Stomach (tissue), 9 donors: ENCODE data around the gene C1orf50. TPM values are rescaled to one million over a fixed set of nuclear protein-coding genes. Genes with fewer than 3 reads are reported as not detected.

Source experiments
- DNase-seq, 2 donors: peaks; one replicate each; pipeline versions ENCODE4 v3.0.0 to v3.0.0-alpha.2; 2013 to 2019
- H3K27ac ChIP-seq, 5 donors: fragments of 200-600 bp in 4 of 5; sonication (generic) in 4 of 5; one replicate each; pipeline ENCODE4 v1.5.1; 2013 to 2019; ENCODE audit warnings: mild to moderate bottlenecking in 1 of 5, moderate library complexity in 1 of 5
- H3K27me3 ChIP-seq, 3 donors: fragments of 200-600 bp; sonication (generic); one replicate each; pipeline ENCODE4 v1.5.1; 2017 to 2019; ENCODE audit warnings: mixed run types in 1 of 3
- H3K36me3 ChIP-seq, 4 donors: fragments of 200-600 bp; sonication (generic); 1 replicate in 3 of 4; 2 replicates in 1 of 4; pipeline ENCODE4 v1.5.1; 2016 to 2019
- H3K4me1 ChIP-seq, 4 donors: fragments of 200-600 bp; sonication (generic); one replicate each; pipeline ENCODE4 v1.5.1; 2016 to 2019
- H3K4me3 ChIP-seq, 4 donors: fragments of 200-600 bp; sonication (generic) in 3 of 4; one replicate each; pipeline ENCODE4 v1.5.1; 2016 to 2019; ENCODE audit warnings: mild to moderate bottlenecking in 1 of 4
- H3K9me3 ChIP-seq, 4 donors: fragments of 200-600 bp; sonication (generic); one replicate each; pipeline ENCODE4 v1.5.1; 2016 to 2019
- EP300 ChIP-seq: sonication (generic); formaldehyde crosslinking; IDR thresholded peaks from one replicate; pipeline ENCODE4 v1.6.1; 2017; ENCODE audit warnings: antibody characterized with exemption
- POLR2A ChIP-seq, 4 donors: fragments of 450-650 bp; IDR thresholded peaks; one replicate each; pipeline ENCODE4 v1.6.1; 2016; ENCODE audit warnings: antibody characterized with exemption in 4 of 4, control low read depth in 2 of 4, mild to moderate bottlenecking in 1 of 4, moderate library complexity in 1 of 4
- POLR2AphosphoS5 ChIP-seq, 3 donors: sonication (generic); formaldehyde crosslinking; IDR thresholded peaks; one replicate each; pipeline ENCODE4 v1.6.1; 2016; ENCODE audit warnings: antibody characterized with exemption in 3 of 3
- WGBS, 5 donors: extraction: QIAGEN DNeasy Blood & Tissue Kit in 3 of 5; methylation state at CpG; one replicate each; pipeline versions ENCODE4 v1.1.5 to v1.1.7; 2013 to 2018; 5-methylcytosine and 5-hydroxymethylcytosine counted together
- intact Hi-C: fragments of 100-400 bp; cut with DNase I; formaldehyde crosslinking; loops from one replicate; pipeline ENCODE4 v1.15.1; 2023; ENCODE audit warnings: low total_unique reads
- polyA plus RNA-seq, 3 donors: library from polyadenylated mRNA; stranded (reverse); fragments of 200-250 nt; gene quantifications; one replicate each; pipeline ENCODE4 v1.2.3, GENCODE V29; 2013
- total RNA-seq, 5 donors: library from RNA; depleted of rRNA; stranded (reverse); fragments of >200 nt; gene quantifications; one replicate each; pipeline versions ENCODE4 v1.1.0 to v1.2.3, GENCODE V29; 2014 to 2016
- TF ChIP-seq, protein P1 (sequence below), 7 experiments: fragments of 450-650 bp in 4 of 7; fragments of 200-600 bp in 3 of 7; sonication (generic) in 3 of 7; IDR thresholded peaks; one replicate each; pipeline ENCODE4 v1.5.1; 2016 to 2019; ENCODE audit warnings: antibody characterized with exemption in 7 of 7, control low read depth in 2 of 7, mild to moderate bottlenecking in 1 of 7
- donor health status: healthy with polysubstance abuse.
- donor health status: Bipolar disorder and iron deficiency.
- donor health status: healthy.

C1orf50 gene
- total and polyA plus RNA-seq, 8 donors: 0.89 to 6.7 (median 5.0) TPM; not detected in 2

DNA sequence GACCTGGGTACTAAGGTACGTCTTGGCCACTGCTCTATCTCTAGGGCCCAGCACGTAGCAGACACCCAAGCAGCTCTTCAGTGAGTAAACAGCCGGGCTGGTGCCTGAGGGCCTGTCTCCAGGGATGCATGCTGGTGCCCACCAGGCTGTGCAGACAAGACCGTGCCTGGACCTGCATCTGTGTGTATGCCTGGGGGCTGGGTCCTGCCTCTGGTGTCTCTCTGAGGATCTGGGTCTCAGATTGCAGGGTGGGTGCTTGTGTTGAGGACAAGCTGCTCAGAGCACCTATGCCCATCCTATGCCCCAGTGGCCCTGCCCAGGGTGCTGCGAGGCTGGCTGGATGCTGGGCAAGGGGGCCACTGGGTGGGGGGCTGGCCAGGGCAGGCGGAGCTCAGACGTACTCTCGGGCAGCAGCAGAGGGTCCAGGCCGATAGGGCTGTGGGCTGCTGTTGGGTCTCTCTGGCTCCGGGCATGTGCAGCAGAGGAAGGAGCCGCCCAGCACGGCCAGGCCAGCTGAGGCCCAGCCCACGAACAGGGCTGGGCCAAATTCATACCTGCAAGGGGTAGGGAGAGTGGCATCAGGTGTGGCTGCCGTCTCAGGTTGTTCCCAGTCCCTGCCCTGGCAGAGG is 31.5 kb upstream of the C1orf50 start:
- no peaks in the 10 kb centered on the region for H3K9me3 ChIP-seq
- no peaks in the 10 kb centered on the region for H3K27me3 ChIP-seq
- peaks cover 0 to 15% (median 0%) of the 10 kb centered on the region in 4 donors for H3K4me1 ChIP-seq
- no peak for DNase-seq
- H3K4me3 ChIP-seq: no peak overlapping the region
- H3K27ac ChIP-seq: no peak overlapping the region
- H3K36me3 ChIP-seq: no peaks in the 10 kb centered on the region
- intact Hi-C loops: no loop called here
- TF ChIP-seq EP300 (no peak), POLR2AphosphoS5 (IDR thresholded peaks at IDR 0.05) (no peak), POLR2A (IDR thresholded peaks at IDR 0.05) (no peak)
- TF ChIP-seq, protein P1, sequence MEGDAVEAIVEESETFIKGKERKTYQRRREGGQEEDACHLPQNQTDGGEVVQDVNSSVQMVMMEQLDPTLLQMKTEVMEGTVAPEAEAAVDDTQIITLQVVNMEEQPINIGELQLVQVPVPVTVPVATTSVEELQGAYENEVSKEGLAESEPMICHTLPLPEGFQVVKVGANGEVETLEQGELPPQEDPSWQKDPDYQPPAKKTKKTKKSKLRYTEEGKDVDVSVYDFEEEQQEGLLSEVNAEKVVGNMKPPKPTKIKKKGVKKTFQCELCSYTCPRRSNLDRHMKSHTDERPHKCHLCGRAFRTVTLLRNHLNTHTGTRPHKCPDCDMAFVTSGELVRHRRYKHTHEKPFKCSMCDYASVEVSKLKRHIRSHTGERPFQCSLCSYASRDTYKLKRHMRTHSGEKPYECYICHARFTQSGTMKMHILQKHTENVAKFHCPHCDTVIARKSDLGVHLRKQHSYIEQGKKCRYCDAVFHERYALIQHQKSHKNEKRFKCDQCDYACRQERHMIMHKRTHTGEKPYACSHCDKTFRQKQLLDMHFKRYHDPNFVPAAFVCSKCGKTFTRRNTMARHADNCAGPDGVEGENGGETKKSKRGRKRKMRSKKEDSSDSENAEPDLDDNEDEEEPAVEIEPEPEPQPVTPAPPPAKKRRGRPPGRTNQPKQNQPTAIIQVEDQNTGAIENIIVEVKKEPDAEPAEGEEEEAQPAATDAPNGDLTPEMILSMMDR (IDR thresholded peaks at IDR 0.05): no peak
- WGBS, 5 donors: 68 to 83% (median 73%) methylated on average over 3 to 14 of the region's 14 CpGs

DNA sequence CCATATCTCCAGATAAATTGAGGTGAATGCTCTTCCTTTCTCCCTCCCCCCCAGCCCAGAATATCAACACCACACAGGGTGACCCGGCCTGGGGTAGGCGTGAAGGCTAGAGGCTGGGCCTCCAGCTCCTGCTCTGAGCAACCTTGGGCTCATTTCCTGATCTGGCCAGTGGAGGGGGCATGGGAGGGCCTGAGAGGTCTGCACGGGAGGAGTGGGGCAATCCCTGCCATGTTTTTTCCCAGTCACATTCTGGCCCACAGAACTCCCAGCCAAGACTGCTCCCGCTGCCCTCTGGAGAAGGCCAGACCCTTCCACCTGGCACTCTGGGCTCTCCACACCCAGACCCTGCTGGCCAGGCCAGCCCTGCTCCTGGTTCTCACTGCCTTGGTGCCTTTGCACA is 30.9 kb upstream of the C1orf50 start:
- TF ChIP-seq POLR2AphosphoS5 (IDR thresholded peaks at IDR 0.05) (no peak), EP300 (no peak), POLR2A (IDR thresholded peaks at IDR 0.05) (no peak)
- TF ChIP-seq, protein P1 (IDR thresholded peaks at IDR 0.05): no peak
- Histone ChIP-seq H3K4me3 (no peak overlapping the region), H3K36me3 (no peaks in the 10 kb centered on the region), H3K4me1 (peaks cover 0 to 15% (median 0%) of the 10 kb centered on the region in 4 donors), H3K27ac (no peak overlapping the region), H3K27me3 (no peaks in the 10 kb centered on the region), H3K9me3 (no peaks in the 10 kb centered on the region)
- DNase-seq: peak in 1 of 2 donors; percentile 31
- WGBS, 5 donors: 59 to 72% (median 66%) methylated on average over 4 of the region's 4 CpGs
- intact Hi-C loops: no loop called here

DNA sequence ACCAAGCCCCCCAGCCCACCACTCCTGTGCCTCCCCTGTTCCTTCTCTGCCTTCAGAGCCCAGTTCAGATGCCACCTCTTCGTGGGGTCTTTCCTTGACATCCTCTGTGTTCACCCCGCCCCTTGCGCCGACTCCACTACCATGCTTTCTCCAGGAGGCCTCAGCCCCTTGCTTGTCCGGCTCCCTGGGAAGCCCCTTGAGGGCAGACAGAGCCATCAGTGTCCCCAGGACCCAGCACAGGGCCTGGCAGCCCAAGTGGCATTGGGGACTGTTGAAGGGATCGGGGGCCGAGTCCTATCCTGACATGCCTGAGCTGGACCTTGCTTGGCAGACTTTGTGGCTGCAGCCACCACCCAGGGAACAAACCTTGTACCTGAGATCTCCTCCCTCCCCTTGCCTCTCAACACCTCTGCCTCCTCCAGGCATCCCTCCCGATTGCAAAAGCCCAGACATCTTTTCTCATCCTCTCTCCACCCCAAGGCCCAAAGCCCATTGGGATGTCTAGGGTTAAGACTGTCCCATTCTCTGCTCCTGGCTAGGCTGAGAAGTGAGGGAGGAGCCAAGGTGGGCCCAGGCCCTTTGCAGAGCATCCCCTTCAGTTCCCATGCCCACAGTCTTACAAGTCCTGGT is 30.4 kb upstream of the C1orf50 start:
- Histone ChIP-seq H3K4me3 (no peak overlapping the region), H3K27ac (no peak overlapping the region), H3K9me3 (no peaks in the 10 kb centered on the region), H3K27me3 (no peaks in the 10 kb centered on the region), H3K4me1 (peaks cover 0 to 15% (median 0%) of the 10 kb centered on the region in 4 donors), H3K36me3 (no peaks in the 10 kb centered on the region)
- WGBS, 5 donors: 84 to 97% (median 90%) methylated on average over 8 of the region's 8 CpGs
- no peak for DNase-seq
- TF ChIP-seq POLR2AphosphoS5 (IDR thresholded peaks at IDR 0.05) (no peak), EP300 (no peak), POLR2A (IDR thresholded peaks at IDR 0.05) (no peak)
- TF ChIP-seq, protein P1 (IDR thresholded peaks at IDR 0.05): no peak
- intact Hi-C loops: no loop called here

DNA sequence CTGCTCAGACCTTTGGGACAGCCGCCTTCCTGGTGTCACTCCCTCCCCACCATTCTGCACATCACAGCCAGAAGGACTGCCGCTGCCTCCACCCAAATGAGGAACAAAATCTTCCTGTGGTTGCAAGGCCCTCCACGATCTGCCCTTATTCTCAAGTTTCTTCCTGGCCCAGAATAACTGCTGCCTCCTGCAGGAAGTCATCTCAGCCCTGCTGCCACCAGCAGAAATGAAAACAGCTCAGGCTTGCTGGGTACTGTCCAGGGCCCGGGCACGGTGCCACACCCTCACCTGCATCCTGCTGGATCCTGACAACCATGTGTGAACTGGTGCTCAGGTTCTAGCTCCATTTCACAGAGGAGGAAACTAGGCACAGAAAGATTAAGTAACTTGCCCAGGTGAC is 29.8 kb upstream of the C1orf50 start:
- Histone ChIP-seq H3K36me3 (no peaks in the 10 kb centered on the region), H3K27me3 (no peaks in the 10 kb centered on the region), H3K9me3 (no peaks in the 10 kb centered on the region), H3K27ac (no peak overlapping the region), H3K4me3 (no peak overlapping the region), H3K4me1 (peaks cover 0 to 15% (median 0%) of the 10 kb centered on the region in 4 donors)
- DNase-seq: peak in 1 of 2 donors; percentile 88
- WGBS, 5 donors: 34 to 42% (median 39%) methylated on average over 5 of the region's 5 CpGs
- TF ChIP-seq EP300: no peak
- TF ChIP-seq POLR2A (IDR thresholded peaks at IDR 0.05): no peak
- TF ChIP-seq POLR2AphosphoS5 (IDR thresholded peaks at IDR 0.05): peak in 1 of 3 donors; percentile 15
- TF ChIP-seq, protein P1 (IDR thresholded peaks at IDR 0.05): peak in 1 of 7 experiments; percentile 10
- intact Hi-C loops: no loop called here
